Measurements from ENCODE around the gene TRIO. TPM values are rescaled to one million over a fixed set of nuclear protein-coding genes. Genes with fewer than 3 reads are reported as not detected.

TRIO gene
- total RNA-seq, 1 experiment from 2014 or later = 136 TPM

DNA sequence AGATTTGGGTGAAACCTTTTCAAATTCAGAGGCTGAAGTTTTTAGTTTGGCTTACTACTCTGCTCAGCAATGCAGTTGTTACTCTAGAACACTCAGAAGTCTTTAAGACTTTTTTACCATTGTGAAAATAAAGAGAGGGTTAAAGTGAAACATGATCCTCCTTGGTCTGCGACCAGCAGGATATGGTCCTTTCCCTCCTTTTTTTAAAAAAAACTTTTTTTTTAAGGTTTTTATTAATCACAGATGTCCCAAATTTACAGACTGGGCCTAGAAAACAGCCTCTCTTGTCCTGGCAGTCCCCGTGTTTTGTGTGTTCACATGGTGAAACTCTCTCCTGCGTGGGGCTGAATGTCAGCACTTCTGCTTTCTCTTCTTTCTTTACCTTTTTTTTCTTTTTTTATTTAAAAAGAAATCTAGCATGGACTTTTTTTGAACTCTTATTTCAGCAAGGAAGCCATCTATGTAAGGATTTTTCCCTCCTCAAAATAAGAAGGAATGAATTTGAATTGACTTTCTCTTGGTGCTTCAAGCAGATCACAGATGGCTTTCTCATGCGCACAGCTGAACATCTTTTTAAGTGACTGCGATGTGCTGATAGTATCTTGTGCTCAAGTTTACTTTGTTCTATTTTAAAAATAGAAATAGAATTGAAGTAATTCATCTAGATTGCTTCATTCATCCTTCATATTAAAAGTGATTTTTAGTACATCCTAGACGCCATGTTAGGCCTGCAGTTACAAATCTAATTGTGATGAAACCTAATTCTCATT lies 309.7 kb downstream of the TRIO start:
- ChIA-PET CTCF (no interaction called here), POLR2A (no interaction called here)
- H3K27me3 Mint-ChIP-seq (ENCODE audit: insufficient read depth, unreplicated experiment) = no peaks in the 10 kb centered on the region
- intact Hi-C loops (cut with micrococcal nuclease) = no loop called here
- H3K27ac Mint-ChIP-seq (ENCODE audit: low read depth, unreplicated experiment) = no peak overlapping the region
- no peak overlapping the region for H3K4me3 Mint-ChIP-seq (ENCODE audit: unreplicated experiment)
- DNase-seq (ENCODE audit: unreplicated experiment) = no peak
- H3K36me3 Mint-ChIP-seq (ENCODE audit: insufficient read depth, unreplicated experiment) = peaks cover 20% of the 10 kb centered on the region
- no peaks in the 10 kb centered on the region for H3K4me1 Mint-ChIP-seq (ENCODE audit: insufficient read depth, unreplicated experiment)
- TF ChIP-seq CTCF (IDR thresholded peaks at IDR 0.05; ENCODE audit: unreplicated experiment) = no peak
- no TSS peak for BruUV-seq (replicated peaks)
- no peaks in the 10 kb centered on the region for H3K9me3 Mint-ChIP-seq (ENCODE audit: unreplicated experiment)

- Mint-ChIP-seq H3K36me3 (ENCODE audit: insufficient read depth, unreplicated experiment) (peaks cover 24% of the 10 kb centered on the region), H3K27me3 (ENCODE audit: insufficient read depth, unreplicated experiment) (no peaks in the 10 kb centered on the region), H3K27ac (ENCODE audit: low read depth, unreplicated experiment) (no peak overlapping the region), H3K4me3 (ENCODE audit: unreplicated experiment) (no peak overlapping the region), H3K9me3 (ENCODE audit: unreplicated experiment) (no peaks in the 10 kb centered on the region), H3K4me1 (ENCODE audit: insufficient read depth, unreplicated experiment) (no peaks in the 10 kb centered on the region)
- ChIA-PET POLR2A (no interaction called here), CTCF (no interaction called here)
- intact Hi-C loops (cut with micrococcal nuclease) = no loop called here
- BruUV-seq (replicated peaks) = no TSS peak
- DNase-seq (ENCODE audit: unreplicated experiment) = no peak
- TF ChIP-seq CTCF (IDR thresholded peaks at IDR 0.05; ENCODE audit: unreplicated experiment) = no peak
Observed at GRCh38 chr5:14453481-14453880, 310.3 kb downstream of the TRIO start.

GRCh38 chr5:14455814-14456321 lies 312.7 kb downstream of the TRIO start:
- DNase-seq (ENCODE audit: unreplicated experiment) = no peak
- intact Hi-C loops (cut with micrococcal nuclease) = no loop called here
- Mint-ChIP-seq H3K27me3 (ENCODE audit: insufficient read depth, unreplicated experiment) (no peaks in the 10 kb centered on the region), H3K4me1 (ENCODE audit: insufficient read depth, unreplicated experiment) (no peaks in the 10 kb centered on the region), H3K36me3 (ENCODE audit: insufficient read depth, unreplicated experiment) (peaks cover 41% of the 10 kb centered on the region), H3K27ac (ENCODE audit: low read depth, unreplicated experiment) (no peak overlapping the region), H3K9me3 (ENCODE audit: unreplicated experiment) (no peaks in the 10 kb centered on the region), H3K4me3 (ENCODE audit: unreplicated experiment) (no peak overlapping the region)
- ChIA-PET CTCF (interaction anchor here (0.7 to 1.1 kb wide), 2 partner anchors 106 to 192 kb away, joined by 3 to 4 read pairs; no protein-coding TSS in a partner anchor), POLR2A (no interaction called here)
- no TSS peak for BruUV-seq (replicated peaks)
- no peak for TF ChIP-seq CTCF (IDR thresholded peaks at IDR 0.05; ENCODE audit: unreplicated experiment)

DNA sequence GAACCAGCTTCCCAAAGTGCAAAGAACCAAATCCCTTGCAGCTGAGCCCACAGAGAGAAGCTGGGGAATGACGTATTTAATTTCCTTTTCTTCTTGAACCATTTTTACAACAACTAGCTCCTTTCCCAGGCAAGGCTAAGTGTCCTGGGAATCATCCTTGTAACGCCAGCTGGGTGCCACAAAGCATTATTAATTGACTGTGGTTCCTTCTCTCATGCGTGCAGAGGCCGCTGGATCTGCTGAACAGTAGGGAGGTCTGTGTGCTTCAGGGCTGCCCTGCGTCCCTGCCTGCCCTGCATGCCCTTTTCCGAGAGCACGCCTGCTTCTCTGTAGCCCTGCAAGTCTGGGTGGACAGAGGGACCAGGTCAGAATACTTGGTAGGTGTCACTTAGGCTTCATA lies 314.3 kb downstream of the TRIO start:
- no peak overlapping the region for H3K4me3 Mint-ChIP-seq (ENCODE audit: unreplicated experiment)
- CTCF ChIA-PET = interaction anchor here (0.9 kb wide), 1 partner anchor 42 kb away, joined by 3 read pairs; no protein-coding TSS in a partner anchor
- H3K36me3 Mint-ChIP-seq (ENCODE audit: insufficient read depth, unreplicated experiment) = peaks cover 43% of the 10 kb centered on the region
- H3K27me3 Mint-ChIP-seq (ENCODE audit: insufficient read depth, unreplicated experiment) = no peaks in the 10 kb centered on the region
- intact Hi-C loops (cut with micrococcal nuclease) = no loop called here
- DNase-seq (ENCODE audit: unreplicated experiment) = no peak
- no peak for TF ChIP-seq CTCF (IDR thresholded peaks at IDR 0.05; ENCODE audit: unreplicated experiment)
- no TSS peak for BruUV-seq (replicated peaks)
- POLR2A ChIA-PET = no interaction called here
- H3K9me3 Mint-ChIP-seq (ENCODE audit: unreplicated experiment) = no peaks in the 10 kb centered on the region
- no peak overlapping the region for H3K27ac Mint-ChIP-seq (ENCODE audit: low read depth, unreplicated experiment)
- H3K4me1 Mint-ChIP-seq (ENCODE audit: insufficient read depth, unreplicated experiment) = no peaks in the 10 kb centered on the region

Data from MCF 10A (cell line).